PC-3 (cell line): ENCODE measurements around the gene DUS3L.

ENCODE experiments used
- EZH2phosphoT487 ChIP-seq: fragments of 300-600 bp; sonication (generic); IDR thresholded peaks from 2 replicates; pipeline ENCODE4 v1.6.1; 2018; ENCODE audit warnings: mild to moderate bottlenecking, antibody characterized with exemption, low read length, borderline replicate concordance
- TF ChIP-seq, protein P1 (sequence below): fragments of 300-600 bp; sonication (generic); conservative IDR thresholded peaks from 2 replicates; pipeline ENCODE4 v1.5.1; 2017; ENCODE audit warnings: antibody characterized with exemption, low read depth, mild to moderate bottlenecking, low read length

DNA sequence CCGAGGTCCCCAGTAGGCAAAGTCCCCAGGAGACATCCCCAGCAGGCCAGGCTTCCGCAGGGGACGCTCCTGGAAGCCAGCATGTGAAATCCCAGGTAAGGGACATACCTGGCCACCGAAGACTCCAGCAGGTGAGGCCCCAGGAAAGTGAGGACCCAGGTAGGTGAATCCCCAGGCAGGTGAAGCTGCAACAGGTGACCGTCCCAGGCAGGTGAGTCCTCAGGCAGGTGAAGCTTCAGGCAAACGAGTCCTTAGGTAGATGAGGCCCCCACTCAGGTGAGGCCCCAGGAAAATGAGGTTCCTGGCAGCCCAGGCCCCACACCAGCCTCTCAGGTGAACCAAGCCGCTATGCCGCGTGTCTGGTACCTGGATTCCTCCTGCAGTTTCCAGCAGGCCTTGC is 40.2 kb upstream of the DUS3L start:
- TF ChIP-seq, protein P1, sequence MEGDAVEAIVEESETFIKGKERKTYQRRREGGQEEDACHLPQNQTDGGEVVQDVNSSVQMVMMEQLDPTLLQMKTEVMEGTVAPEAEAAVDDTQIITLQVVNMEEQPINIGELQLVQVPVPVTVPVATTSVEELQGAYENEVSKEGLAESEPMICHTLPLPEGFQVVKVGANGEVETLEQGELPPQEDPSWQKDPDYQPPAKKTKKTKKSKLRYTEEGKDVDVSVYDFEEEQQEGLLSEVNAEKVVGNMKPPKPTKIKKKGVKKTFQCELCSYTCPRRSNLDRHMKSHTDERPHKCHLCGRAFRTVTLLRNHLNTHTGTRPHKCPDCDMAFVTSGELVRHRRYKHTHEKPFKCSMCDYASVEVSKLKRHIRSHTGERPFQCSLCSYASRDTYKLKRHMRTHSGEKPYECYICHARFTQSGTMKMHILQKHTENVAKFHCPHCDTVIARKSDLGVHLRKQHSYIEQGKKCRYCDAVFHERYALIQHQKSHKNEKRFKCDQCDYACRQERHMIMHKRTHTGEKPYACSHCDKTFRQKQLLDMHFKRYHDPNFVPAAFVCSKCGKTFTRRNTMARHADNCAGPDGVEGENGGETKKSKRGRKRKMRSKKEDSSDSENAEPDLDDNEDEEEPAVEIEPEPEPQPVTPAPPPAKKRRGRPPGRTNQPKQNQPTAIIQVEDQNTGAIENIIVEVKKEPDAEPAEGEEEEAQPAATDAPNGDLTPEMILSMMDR: no peak
- no peak for TF ChIP-seq EZH2phosphoT487
